ENCODE measurements around the gene MBTPS1.

Gene MBTPS1

DNA sequence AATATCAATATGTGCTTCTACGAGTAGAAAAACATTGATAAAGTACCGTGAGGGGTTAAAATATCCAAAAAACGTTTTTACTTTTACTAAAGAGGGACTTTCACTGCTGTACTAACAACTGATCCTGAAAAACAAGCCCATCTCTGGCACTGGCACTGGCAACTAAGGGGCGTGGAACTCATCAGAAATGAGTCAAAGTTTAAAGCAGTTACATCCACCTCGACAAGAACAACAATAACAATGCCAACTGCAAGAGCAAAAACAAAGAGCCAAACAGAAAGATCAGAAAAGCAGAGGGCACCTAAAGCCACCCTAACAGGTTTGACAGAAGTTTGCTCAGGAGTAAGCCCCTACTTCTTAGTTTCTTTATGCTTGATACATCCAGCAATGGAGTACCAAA lies 13.1 kb downstream of the MBTPS1 start:
- no peak for DNase-seq (ENCODE audit: low read depth in 3 of 3, low spot score in 1 of 3)

DNA sequence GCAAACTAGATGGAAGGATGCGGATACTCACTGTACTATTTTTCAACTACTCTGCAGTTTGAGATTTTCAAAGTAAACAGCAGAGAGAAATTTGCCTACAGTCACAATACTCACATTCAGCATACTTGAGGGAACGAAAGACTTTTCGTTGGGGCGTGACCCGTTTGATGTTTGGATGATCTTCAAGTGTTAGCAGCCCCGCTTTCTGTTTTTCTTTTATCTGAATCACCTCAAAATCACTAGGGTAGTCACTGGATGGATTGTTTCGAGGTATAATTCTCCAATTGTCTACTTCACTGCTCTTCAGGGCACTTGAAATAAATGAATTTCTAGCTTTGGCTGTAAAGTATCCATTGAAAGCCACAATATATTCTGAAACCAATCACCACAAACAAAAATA lies 17.8 kb downstream of the MBTPS1 start:
- DNase-seq (ENCODE audit: low read depth in 3 of 3, low spot score in 1 of 3): no peak

DNA sequence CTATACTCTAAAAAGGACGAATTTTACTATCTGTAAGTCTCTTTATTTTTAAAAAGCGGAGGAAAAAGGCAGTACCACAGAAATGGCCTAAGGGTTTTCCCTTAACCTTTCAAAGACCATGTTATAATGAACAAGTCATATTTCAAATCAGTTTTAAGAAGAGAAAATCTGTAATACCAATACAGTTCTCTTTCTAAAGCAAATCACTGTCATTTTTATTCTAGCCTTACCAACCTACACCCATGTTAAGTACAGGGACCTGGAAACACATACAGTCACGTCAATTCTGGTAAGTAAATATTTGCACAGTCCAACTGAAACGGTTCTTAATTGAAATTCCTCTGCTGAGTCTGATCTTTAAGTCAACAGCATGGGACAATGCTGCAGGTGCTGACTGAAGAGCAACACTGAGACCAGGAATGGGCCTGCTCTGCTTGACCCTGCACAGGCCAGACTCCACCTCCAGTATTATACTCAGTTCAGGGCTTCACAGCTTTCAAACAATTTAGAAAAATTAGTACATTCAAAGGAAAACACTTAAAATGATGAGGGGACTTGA lies 20.2 kb downstream of the MBTPS1 start:
- no peak for DNase-seq (ENCODE audit: low read depth in 3 of 3, low spot score in 1 of 3)

DNA sequence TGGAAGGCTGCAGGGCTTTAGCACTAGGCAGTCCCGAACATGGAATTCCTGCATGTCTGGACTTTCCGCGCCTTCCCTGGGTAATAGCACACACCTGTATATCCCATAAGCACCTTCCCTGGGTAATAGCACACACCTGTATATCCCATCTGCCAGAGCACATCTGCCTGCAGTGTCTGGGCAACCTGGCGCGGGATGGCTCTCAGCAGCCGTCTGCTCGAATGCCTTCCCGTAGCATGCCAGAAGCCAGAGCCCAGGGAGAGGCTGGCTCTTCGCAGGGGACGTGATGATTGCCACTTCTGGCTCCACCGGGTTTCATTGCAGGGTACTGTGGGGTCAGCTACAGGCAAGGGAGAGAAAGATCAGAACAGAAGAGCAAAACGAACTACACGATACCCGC lies 21.3 kb downstream of the MBTPS1 start:
- DNase-seq (ENCODE audit: low read depth in 3 of 3, low spot score in 1 of 3): no peak

DNA sequence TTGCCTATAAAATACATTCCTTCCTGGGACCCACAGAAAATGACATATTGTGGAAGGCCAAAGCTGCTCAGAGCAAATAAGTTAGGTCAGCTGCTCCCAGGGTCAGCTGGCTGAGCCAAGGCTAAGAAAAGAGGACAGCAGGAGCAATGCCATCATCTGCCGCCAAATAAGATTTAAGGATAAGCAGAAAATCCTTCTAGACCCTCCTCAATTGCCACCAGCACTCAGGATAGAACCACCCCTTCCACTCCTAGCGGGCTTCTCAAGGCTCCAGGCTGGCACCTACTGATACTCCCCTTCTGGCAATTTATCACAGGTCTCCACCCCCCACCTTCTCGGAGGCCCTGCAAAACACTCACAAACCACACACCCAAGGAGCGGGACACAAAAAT lies 22.9 kb downstream of the MBTPS1 start:
- no peak for DNase-seq (ENCODE audit: low read depth in 3 of 3, low spot score in 1 of 3)

DNA sequence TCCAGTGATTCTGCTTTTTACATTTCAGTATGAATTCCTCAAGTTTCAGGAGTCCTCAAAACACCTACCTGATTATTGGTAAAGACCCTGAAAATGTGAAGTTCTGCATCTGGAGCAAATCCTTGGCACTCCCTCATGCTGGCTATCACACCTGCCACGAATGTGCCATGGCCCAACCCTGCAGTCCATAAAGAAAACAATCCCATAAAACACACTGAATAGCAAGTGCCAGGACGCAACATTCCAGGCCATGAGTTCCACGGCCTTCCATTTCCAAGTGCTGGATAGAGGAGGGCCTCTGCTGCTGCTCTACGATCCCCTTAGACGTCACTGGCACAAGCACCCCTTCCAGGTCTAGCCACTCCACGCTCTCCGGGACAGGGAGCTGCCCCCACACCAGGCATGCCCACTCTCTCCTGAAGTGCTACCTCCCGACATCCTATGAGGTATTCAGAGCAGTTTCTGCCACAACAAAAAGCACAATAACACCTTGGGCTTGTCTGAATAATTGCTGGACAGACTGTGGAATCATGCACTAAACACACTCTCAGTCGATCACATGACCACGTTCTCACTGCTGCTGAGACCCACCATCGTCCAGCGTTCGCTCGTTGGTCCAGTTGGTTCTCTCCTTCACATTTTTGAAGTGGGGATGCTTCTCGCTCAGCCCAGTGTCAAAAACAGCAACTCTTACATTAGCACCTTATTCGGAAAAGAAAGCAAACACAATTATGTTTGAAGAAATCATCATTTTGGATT lies 23.4 kb downstream of the MBTPS1 start:
- no peak for DNase-seq (ENCODE audit: low read depth in 3 of 3, low spot score in 1 of 3)

DNA sequence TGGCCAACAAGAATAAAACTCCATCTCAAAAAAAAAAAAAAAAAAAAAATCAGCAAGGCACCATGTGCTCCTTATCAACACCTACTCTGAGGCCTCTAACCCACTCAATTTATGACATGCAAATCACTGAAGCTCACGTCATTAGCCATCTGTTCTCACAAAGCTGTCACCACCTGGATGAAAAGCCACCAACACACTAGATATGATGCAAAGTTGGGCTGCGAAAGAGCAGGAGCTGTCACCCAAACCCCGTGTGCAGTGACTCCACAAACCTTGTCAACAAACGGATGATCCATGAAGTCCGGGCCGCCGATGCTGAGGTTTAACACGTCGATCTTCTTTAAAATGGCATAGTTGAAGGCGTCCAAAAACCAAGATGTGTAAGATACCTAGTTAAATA lies 25.3 kb downstream of the MBTPS1 start:
- DNase-seq (ENCODE audit: low read depth in 3 of 3, low spot score in 1 of 3): no peak

DNA sequence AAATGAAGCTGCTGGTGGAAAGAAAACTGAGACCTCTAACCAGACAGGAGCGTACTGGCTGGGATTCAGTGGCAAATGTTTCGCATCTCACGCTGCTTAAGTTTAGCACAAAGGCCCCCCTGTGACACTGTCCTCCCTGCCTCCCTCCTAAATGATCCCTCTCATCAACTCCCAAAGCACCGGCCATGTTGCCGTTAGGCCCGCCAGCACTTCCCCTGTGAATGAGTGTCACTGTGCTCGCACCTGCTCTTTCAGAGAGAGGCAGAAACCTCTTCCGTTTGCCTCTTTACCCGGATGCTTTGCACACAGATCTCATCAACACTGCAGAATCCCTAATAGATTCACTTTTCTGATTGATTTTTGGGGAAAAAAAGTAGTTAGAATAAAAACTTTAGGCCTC lies 26.5 kb downstream of the MBTPS1 start:
- DNase-seq (ENCODE audit: low read depth in 3 of 3, low spot score in 1 of 3): no peak

DNA sequence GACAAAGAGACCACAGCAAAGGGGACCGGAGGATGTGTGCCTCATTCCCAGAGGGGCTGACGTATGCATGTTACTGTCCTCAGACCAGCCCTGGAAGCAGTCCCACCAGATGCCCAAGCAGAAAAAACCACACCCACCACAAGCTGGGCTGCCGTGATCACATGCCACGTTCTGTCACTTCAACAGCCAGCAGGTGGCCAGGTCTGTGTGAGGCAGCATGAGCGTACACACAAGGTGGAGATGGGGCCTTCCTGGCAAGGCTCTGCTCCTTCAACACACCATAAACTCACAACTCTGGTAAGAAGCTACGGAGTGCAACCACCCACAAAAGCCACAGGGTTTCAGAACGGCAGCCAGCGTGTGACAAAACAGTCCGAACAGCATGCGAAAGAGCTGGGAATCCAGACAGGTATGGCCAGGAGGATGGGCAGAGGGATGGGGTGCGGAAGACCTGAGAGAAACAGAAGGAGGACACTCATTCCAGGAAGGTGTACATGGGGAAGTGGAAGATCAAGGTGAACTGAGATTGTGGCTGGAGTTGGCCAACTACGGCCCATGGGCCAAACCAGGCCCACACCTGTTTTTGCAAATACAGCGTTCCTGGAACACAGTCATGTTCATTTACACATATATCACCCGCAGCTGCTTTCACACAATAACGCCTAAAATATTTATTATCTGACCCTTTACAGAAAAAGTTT lies 27.9 kb downstream of the MBTPS1 start:
- no peak for DNase-seq (ENCODE audit: low read depth in 3 of 3, low spot score in 1 of 3)

DNA sequence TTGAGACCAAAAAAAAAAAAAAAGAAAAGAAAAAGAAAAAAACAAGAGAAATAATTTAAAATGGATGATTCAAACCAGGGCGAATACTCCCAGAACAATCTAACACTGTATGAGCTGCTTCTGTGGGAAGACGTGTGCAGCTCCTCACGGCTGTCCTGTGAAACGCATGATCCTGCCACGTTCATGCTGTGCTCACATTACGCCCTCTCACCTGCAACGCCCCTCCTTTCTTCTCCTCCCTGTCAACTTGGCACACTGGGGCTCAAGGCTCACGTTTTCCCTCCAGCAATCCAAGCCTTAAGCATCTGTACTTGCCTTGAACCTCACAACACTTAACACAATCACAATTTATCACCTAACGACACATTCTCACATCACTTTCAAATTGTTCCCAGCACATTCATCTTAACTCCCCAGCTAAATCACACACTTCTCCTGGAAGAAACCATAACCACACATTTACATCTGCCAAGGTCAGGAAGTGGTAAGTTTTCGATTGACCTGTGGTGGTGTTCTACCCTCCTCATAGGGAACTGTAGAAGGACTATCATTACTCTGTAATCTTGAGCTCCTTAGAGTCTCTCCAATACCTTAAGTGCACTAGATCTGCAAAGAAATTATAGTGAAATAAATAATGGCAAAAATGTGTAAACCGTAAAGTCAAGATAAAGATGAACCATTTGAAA lies 29.1 kb downstream of the MBTPS1 start:
- DNase-seq (ENCODE audit: low read depth in 3 of 3, low spot score in 1 of 3): no peak

DNA sequence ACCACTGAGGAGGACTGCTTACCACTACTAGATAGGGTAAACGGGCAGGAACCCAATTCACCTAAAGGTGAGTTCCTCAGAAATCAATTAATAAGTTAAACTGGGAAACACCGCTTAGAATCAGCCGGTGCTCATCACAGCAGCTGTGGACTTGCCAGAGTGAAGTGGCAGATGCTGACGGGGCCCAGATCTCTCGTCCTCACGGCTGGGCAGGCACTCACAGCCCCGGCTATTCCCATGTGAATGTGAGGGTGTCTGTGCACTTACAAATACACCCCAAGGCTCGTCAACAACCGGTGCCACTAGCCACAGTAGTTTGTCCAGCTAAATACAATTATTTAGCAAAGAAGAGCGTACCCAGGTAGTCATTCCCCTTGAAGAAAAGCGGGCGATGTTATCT lies 29.7 kb downstream of the MBTPS1 start:
- no peak for DNase-seq (ENCODE audit: low read depth in 3 of 3, low spot score in 1 of 3)

DNA sequence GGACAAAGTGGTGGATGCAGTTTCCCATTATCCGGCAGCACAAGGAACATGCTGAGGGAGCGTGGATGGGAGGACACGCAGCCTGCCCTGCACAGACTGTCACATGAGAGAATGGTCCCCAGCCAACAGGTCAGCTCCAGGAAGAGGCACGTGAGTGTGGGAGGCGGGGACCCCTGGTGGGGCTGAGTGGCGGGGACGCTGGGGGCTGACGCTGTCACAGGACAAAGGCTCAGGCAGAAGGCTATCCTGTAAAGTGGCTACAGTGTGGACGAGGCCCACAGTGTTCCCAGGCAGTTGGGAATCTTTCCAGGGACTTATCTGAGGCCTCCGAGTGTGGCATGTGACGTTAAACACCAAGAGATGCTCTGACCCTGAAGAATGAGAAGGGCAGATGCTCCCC lies 30.4 kb downstream of the MBTPS1 start:
- no peak for DNase-seq (ENCODE audit: low read depth in 3 of 3, low spot score in 1 of 3)

DNA sequence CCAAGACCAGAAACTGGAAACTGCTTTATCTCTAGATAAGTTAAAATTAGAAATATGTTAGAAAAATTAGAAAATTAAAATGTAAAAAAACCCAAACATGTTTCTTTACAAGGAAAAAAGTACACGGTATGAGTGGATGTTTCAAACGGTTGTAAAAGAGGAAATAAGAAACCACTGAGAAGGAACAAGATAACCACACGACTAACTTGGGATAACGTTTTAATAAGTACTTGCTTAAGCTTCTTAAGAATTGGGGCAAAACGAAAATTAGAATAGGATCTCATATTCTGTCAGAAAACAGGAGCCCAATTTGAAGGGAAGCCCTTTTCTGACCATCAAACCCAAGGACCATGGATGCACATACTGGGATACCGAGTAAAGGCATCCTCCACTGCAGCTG lies 31.0 kb downstream of the MBTPS1 start:
- DNase-seq (ENCODE audit: low read depth in 3 of 3, low spot score in 1 of 3): no peak

DNA sequence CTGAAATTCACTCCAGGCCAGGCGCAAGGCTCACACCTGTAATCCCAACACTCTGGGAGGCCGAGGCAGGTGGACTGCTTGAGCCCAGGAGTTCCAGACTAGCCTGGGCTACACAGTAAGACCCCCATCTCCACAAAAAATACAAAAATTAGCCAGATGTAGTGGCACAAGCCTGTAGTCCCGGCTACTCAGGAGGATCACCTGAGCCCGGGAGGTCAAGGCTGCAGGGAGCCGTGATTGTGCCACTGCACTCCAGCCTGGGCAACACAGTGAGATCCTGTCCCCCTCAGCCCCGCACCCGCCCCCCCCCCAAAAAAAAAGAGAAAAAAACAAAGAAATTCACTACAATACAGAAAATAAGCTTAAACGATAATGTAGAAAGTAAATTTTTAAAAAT lies 31.5 kb downstream of the MBTPS1 start:
- DNase-seq (ENCODE audit: low read depth in 3 of 3, low spot score in 1 of 3): no peak

DNA sequence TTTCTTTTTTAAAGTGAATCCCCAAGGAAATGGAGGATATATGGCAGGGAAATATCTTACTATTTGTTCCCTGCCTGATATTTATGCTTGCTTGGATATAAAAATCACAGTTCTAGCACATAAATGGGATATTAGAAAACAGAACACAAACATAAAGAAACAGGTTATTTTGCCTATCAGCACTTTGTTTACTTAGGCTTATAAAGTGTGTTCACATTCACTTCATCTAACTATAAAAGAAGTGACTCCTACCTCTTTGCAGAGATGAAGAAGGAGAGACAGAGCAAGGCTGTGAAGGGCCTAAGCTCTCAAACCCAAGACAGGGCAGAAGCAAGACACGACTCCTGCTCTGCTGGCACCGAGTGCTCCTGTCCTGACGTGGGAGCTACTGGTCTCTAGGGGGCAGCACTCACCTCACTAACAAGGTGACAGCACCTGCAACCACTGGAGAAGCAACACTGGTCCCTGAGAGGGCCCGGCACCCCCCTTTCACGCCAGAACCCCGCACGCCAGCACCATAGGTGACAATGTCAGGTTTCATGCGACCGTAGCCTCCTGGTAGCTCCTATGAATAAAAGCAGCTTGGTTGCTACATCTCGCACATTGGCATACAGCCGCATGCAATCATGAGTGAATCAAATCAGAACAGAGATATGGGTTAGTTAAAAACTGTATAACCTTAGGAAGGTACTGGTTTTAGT lies 32.0 kb downstream of the MBTPS1 start:
- DNase-seq (ENCODE audit: low read depth in 3 of 3, low spot score in 1 of 3): peak; percentile 18 to 34 (median 27)

DNA sequence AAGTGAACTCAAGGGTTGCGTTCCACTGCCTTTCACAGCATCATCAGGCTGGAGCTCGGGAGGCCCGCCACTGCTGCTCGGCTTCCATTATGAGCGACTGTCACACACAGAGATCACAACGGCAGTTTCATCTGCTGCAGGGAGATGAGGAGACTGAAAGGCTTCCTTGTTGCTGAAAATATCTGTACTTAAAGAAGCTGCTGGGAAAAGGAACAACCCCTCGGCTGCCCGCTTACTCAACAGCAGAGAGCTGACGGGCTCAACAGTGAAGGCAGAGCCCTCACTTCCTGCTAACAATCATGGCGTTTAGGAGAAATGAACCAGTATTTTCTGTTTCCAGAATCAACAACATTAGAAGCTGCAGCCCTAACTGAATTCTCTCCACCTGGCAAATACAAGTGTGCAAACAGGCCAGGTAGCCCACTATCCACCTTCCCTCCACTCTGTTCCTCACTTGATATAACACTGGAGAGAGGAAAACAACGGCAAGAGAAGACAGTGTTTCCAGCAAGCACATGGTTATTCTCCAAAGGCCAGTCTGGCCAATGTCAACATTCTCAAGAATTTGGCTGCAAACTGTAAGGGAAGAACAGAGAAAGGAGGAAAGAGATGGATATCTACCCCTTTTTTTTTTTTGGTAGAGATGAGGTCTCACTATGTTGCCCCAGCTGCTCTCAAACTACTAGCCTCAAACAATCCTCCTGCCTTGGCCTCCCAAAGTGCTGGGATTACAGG lies 33.7 kb downstream of the MBTPS1 start:
- DNase-seq (ENCODE audit: low read depth in 3 of 3, low spot score in 1 of 3): no peak

DNA sequence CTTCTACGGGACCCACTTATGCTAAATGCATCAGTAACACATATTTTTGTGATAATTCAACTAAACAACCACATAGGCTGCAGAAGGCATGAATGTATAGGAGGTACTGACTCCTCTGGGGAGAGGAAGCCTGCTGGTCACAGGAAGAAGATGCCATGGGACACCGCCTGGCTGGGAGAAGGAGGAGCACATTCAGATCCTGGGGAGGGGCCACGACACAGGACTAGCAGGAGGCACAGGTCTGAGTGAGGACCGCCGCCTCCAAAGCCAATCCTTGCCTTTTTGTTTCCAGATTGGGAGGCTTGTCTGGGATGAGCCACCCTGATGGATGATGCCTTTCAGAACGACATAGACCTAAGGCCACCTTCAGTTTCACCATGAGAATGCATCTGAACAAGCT lies 34.6 kb downstream of the MBTPS1 start:
- no peak for DNase-seq (ENCODE audit: low read depth in 3 of 3, low spot score in 1 of 3)

DNA sequence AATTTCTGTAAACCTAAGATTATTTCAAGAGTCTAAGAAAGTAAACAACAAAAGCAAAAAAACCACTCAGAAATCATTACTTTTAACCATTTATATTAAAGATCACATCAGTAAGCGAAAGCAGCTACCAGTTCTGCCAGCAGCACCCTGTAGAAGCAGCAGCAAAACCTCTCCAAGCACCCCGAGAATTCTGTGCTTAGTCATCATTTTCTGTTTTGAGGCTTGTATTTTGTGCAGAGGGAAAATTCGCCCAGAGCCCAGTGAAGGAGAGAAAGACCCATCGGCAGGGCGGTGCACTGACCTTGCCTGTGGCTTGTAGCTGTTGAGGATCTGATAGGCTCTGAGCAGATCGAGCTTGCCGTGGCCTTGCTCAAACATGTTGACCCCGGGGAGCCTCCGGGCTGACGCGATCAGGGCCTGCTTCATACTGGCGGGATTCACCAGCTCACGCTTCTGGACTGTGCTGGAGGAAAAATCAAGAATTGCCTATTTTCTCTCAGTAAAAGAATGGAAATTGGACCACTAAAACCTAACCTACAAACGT lies 35.2 kb downstream of the MBTPS1 start:
- no peak for DNase-seq (ENCODE audit: low read depth in 3 of 3, low spot score in 1 of 3)

DNA sequence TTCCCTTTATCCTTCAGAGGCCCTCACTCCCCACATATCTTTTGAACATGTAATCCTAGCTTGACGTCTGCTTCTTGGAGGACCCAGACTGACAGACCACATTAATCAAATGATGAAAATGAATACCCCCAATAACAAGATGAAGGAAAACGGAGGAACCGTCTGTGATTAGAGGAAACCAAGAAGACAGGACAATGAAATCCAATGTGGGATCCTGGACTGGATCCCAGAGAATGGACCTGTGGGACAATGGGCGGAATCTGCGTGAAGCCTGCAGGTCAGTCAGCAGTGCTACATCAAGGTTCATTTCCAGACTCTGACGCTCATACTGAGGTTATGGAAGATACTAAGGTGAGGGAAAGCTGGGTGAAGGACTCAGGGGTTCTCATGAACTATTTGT lies 35.9 kb downstream of the MBTPS1 start:
- DNase-seq (ENCODE audit: low read depth in 3 of 3, low spot score in 1 of 3): no peak

DNA sequence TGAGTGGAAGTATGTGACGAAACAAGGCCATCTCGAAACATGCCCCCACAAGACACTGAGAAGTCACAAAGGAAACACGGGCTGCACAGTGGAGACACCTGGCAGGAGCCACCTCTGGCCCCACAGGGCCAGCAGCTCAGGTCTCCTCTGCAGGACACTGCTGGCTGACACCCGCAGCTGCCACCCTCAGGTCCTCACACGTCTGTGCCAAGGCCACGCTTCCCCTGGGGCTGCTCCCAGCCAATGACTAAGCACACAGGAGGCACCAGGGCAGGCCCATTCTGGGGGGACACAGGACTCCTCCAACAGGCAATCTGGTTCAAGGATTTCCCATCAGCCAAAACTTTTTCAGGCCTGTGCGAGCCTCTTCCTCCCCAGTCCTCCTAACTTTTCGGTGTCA lies 36.4 kb downstream of the MBTPS1 start:
- DNase-seq (ENCODE audit: low read depth in 3 of 3, low spot score in 1 of 3): no peak

DNA sequence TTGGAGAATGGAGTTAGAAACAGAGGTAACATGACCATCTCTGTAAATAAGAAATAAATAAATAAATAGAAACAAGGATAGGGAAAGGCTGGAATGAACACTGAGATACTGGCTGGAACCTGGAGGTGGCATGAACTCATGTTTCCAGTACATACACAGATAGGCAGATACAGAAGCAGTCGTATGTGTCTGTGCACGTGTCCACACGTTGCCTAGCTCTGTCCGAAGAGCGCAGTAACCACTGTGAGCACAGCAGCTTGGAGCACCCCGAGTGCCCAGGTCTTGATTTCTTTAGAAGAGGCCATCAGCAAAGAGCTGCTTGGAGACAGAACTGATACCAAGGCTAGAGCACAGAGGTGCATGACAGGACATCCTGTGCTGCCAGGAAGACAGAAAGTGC lies 37.1 kb downstream of the MBTPS1 start:
- DNase-seq (ENCODE audit: low read depth in 3 of 3, low spot score in 1 of 3): no peak
